ENCODE data around the gene RAB38. TPM values are rescaled to one million over a fixed set of nuclear protein-coding genes. Genes with fewer than 3 reads are reported as not detected.

RAB38 gene
- total RNA-seq, 2 experiments from 2014 or later = 2.2 to 4.7 TPM

DNA sequence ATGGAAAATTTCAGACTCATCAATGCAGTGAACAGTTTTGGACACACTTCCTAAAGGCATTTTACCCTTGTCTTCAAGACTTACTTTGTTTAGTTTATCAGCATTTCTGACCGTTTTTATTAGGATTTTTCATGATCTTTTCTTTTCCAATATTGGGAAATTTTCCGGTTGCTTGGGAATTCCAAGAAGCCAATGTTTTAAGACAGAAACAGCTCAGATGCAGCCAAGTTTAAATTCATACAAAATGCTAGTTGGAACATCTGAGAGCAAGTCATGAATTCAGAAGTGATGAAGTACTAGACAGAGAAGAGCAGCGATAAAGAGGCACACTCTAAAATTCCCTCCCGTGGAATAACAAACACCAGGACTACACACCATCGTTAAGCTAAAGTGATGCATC is 68.6 kb downstream of the RAB38 start:
- Mint-ChIP-seq H3K4me3 (no peak overlapping the region), H3K9me3 (ENCODE audit: low read depth) (peaks cover 7% of the 10 kb centered on the region), H3K36me3 (no peaks in the 10 kb centered on the region), H3K27me3 (peaks cover 23% of the 10 kb centered on the region), H3K4me1 (no peaks in the 10 kb centered on the region), H3K27ac (no peak overlapping the region)
- CTCF ChIA-PET = interaction anchor here (1.3 to 2.0 kb wide), 2 partner anchors 437 to 445 kb away, joined by 5 to 7 read pairs; no protein-coding TSS in a partner anchor
- ATAC-seq (no peak), DNase-seq (no peak)

DNA sequence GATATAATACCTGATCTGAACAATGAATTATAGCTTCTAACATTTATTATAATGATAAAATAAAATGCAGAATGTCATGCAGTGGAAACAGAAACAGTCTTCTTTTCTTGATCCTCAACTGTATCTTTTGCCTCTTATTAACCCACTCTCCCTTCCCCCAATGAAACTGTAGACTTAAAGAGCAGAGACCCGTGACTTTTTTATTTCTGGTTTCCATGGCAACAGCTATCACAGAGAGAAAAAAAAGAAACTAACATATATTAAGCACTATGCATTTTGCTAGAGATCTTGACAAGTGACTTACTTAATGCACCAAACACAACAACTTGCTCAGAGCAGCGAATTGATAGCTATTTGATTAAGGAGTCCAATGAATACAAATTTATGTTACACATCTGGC is 69.3 kb downstream of the RAB38 start:
- H3K27ac Mint-ChIP-seq = no peak overlapping the region
- H3K27me3 Mint-ChIP-seq = peaks cover 24% of the 10 kb centered on the region
- CTCF ChIA-PET = interaction anchor here (0.9 to 2.0 kb wide), 2 partner anchors 438 to 446 kb away, joined by 3 to 7 read pairs; no protein-coding TSS in a partner anchor
- no peak for DNase-seq
- ATAC-seq = no peak
- H3K36me3 Mint-ChIP-seq = no peaks in the 10 kb centered on the region
- no peaks in the 10 kb centered on the region for H3K4me1 Mint-ChIP-seq
- H3K9me3 Mint-ChIP-seq (ENCODE audit: low read depth) = peaks cover 7% of the 10 kb centered on the region
- H3K4me3 Mint-ChIP-seq = no peak overlapping the region

DNA sequence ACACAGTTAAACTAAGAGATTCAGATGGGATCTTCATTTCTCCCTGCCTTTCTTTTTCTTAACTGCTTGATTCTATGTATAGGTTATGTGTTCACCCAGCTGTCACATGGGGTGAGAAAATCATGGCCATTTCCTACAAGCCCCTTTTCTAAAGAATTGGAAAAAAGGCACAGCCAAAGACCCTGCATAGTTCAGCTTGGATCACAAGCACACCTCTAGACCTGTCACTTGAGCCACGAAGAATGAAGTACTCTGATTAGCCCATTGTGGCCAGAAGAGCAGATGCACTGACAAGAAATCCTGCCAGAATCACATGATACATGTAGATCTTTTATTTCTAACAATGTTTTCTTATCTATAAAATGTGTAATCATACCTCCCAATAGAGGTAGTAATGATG is 69.7 kb downstream of the RAB38 start:
- Mint-ChIP-seq H3K4me1 (no peaks in the 10 kb centered on the region), H3K36me3 (no peaks in the 10 kb centered on the region), H3K27ac (no peak overlapping the region), H3K4me3 (no peak overlapping the region), H3K9me3 (ENCODE audit: low read depth) (peaks cover 7% of the 10 kb centered on the region), H3K27me3 (peaks cover 26% of the 10 kb centered on the region)
- CTCF ChIA-PET = interaction anchor here (0.8 to 2.0 kb wide), 3 partner anchors 439 to 447 kb away, joined by 3 to 7 read pairs (median 3); no protein-coding TSS in a partner anchor
- DNase-seq (no peak), ATAC-seq (no peak)

DNA sequence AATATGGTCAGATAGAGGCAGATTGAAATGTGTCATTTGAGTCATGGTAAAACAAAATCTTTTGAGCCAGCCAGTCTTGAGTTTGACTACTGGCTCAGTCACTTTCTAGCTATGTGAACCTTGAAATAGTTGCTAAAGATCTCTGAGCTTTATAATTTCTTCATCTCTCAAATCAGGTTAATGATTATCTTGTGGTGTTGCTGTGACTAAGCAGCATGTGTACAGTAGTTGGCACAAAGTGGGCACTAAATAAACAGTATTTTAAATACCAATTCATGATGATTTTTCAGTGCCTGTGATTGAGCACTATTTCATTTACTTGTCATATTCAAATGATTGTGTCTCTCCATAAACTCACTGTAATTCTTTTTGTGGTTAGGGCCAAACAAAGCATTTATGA is 70.8 kb downstream of the RAB38 start:
- H3K27me3 Mint-ChIP-seq = peaks cover 30% of the 10 kb centered on the region
- H3K27ac Mint-ChIP-seq = no peak overlapping the region
- peaks cover 7% of the 10 kb centered on the region for H3K9me3 Mint-ChIP-seq (ENCODE audit: low read depth)
- H3K4me3 Mint-ChIP-seq = no peak overlapping the region
- no peak for ATAC-seq
- no peak for DNase-seq
- no peaks in the 10 kb centered on the region for H3K4me1 Mint-ChIP-seq
- CTCF ChIA-PET = interaction anchor here (1.0 to 1.7 kb wide), 4 partner anchors 9 to 447 kb away, joined by 3 to 5 read pairs (median 3); no protein-coding TSS in a partner anchor
- H3K36me3 Mint-ChIP-seq = no peaks in the 10 kb centered on the region

DNA sequence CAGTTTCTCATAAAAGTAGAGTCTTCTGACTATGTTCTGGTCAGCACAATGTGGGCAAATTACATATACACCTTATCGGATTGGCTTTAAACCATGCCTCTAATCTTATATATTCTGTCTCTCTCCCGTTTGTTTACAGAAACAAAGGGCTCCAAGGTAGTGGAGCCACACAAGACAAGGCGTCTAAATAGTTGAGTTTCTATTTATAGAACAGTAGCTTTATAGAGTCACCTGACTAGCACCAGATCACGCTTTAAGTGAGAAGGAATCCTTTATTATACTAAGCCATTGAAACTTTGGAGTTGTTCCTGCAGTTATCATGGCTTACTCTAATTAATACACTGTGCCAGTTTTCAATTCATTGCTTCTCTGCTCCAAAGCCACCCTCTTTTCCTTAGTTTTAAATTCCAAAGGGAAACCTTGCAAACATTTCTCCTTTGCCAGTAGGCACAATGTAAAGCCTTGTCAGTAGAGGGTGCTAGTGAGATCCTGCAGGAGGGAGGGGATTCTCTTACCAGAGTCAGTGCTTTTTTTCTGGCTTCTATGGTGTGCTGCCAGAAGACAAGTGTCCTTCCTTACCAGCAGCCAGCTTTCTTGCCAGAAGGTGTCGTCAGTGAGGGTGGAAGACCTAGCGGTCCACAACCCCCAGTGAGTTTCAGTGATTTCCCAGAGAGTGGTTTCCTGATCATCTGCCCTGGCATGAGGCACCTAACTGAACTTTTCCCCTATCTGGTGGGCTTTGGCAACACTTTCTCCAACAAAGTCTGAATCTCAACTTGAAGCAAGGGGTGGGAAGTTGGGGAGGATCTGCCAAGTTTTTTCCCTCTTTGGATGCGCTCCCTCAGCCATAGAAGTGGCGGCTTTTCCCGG is 71.7 kb downstream of the RAB38 start:
- ATAC-seq (peak; percentile 73), DNase-seq (peak; percentile 62)
- H3K4me3 Mint-ChIP-seq = no peak overlapping the region
- CTCF ChIA-PET = interaction anchor here (0.9 to 1.7 kb wide), 6 partner anchors 9 to 448 kb away, joined by 3 to 5 read pairs (median 3); no protein-coding TSS in a partner anchor
- no peaks in the 10 kb centered on the region for H3K4me1 Mint-ChIP-seq
- H3K36me3 Mint-ChIP-seq = no peaks in the 10 kb centered on the region
- H3K27ac Mint-ChIP-seq = no peak overlapping the region
- H3K27me3 Mint-ChIP-seq = peaks cover 31% of the 10 kb centered on the region
- peaks cover 4% of the 10 kb centered on the region for H3K9me3 Mint-ChIP-seq (ENCODE audit: low read depth)

DNA sequence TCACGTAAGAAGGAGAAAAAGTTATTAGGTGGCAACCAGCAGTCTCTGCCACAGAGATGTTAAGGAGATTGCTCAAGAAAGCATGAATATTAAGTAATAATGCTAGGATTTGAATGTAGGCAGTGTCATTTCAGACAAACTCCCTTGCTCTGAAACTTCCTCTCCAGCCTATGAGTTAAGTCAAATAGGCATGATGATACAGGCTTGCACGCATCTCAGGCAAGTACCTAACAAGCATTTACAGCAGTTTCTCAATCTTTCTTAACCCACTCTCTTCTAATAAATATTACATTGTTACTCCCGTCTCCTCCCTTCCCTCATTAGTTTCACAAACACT is 72.7 kb downstream of the RAB38 start:
- DNase-seq = no peak
- no peak overlapping the region for H3K27ac Mint-ChIP-seq
- peaks cover 2% of the 10 kb centered on the region for H3K9me3 Mint-ChIP-seq (ENCODE audit: low read depth)
- no peaks in the 10 kb centered on the region for H3K4me1 Mint-ChIP-seq
- H3K4me3 Mint-ChIP-seq = no peak overlapping the region
- H3K36me3 Mint-ChIP-seq = no peaks in the 10 kb centered on the region
- CTCF ChIA-PET = interaction anchor here (1.0 to 1.1 kb wide), 3 partner anchors 64 to 449 kb away, joined by 3 to 5 read pairs (median 3); no protein-coding TSS in a partner anchor
- ATAC-seq = no peak
- peaks cover 22% of the 10 kb centered on the region for H3K27me3 Mint-ChIP-seq

DNA sequence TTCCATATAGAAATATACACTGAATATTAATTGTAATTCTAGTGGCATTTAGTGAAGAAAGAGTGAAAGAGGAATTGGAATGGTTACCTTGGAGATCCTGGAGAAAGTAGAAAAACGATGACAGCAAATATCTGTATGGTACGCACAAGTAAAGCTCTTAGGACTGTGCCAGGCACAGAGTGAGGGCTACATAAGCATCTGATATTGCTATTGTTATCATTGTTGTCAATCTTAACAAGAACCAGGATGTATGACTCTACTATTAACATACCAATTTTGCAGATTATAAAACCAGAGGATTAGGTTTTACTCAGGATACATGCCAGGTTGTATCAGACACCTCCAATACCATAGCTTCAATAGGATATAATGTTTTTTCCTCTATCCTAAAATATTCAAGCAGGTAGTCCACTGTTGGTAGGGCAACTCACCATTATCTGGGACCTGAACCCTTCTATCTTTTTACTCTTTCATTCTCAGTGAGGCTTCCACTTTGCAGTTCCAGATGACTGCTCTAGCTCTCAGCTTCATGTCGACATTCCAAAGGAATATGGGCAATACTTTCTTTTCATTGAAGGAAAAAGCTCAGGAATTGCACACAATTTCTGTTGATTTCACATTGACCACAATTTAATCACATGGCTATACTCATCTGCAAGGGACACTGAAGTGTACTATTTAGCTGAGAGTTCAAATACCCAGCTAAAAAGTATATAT is 73.2 kb downstream of the RAB38 start:
- CTCF ChIA-PET = interaction anchor here (1.0 to 1.1 kb wide), 3 partner anchors 64 to 450 kb away, joined by 3 to 5 read pairs (median 3); no protein-coding TSS in a partner anchor
- peaks cover 20% of the 10 kb centered on the region for H3K27me3 Mint-ChIP-seq
- DNase-seq = no peak

DNA sequence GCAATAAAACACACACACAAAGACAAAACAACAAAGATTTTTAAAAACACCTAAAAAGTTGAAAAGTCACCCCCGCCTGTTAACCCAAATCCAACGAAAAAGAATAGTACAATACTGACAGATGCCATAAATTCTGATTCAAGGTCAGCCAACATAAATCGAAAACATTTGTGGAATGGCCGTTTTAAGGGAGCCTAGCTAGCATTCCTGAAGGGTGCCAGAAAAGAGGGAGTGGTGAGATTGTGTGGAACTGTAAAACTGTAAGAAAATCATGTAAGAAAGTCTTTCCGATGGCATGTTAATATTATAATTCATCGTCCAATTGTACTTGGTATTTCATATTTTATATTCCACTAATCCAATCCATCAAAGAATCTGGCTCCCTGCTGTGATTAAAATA is 75.1 kb downstream of the RAB38 start:
- ATAC-seq (no peak), DNase-seq (no peak)
- no peaks in the 10 kb centered on the region for H3K36me3 Mint-ChIP-seq
- H3K4me3 Mint-ChIP-seq = no peak overlapping the region
- no peaks in the 10 kb centered on the region for H3K9me3 Mint-ChIP-seq (ENCODE audit: low read depth)
- CTCF ChIA-PET = no interaction called here
- H3K4me1 Mint-ChIP-seq = no peaks in the 10 kb centered on the region
- no peak overlapping the region for H3K27ac Mint-ChIP-seq
- peaks cover 9% of the 10 kb centered on the region for H3K27me3 Mint-ChIP-seq

More for the DNA sequence above, 73.2 kb downstream of the RAB38 start:
- H3K9me3 Mint-ChIP-seq (ENCODE audit: low read depth) = no peaks in the 10 kb centered on the region
- ATAC-seq = no peak
- no peak overlapping the region for H3K27ac Mint-ChIP-seq
- H3K4me1 Mint-ChIP-seq = no peaks in the 10 kb centered on the region
- H3K36me3 Mint-ChIP-seq = no peaks in the 10 kb centered on the region
- H3K4me3 Mint-ChIP-seq = no peak overlapping the region

DNA sequence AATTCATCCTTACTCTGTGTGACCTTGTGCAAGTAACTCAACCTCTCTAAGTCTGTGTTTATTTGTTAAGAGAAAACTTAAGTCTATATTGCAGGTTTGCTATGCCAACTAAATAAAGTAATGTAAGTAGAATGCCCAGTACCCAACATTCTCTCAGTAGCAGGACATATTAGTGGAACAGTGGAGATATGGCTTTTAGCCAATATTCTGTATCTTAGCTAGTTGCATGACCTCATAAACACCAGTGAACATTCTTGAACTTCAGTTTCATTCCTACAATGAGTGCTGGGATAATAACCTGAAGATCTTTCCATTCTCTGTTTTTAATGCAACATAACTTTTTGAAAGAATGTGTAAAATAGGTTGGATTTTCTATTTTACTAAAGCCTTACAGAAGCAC is 77.0 kb downstream of the RAB38 start:
- no peaks in the 10 kb centered on the region for H3K36me3 Mint-ChIP-seq
- H3K9me3 Mint-ChIP-seq (ENCODE audit: low read depth) = no peaks in the 10 kb centered on the region
- no peak for ATAC-seq
- H3K4me1 Mint-ChIP-seq = no peaks in the 10 kb centered on the region
- no peak overlapping the region for H3K27ac Mint-ChIP-seq
- H3K27me3 Mint-ChIP-seq = peaks cover 9% of the 10 kb centered on the region
- DNase-seq = no peak
- CTCF ChIA-PET = interaction anchor here (1.2 kb wide), 1 partner anchor 415 kb away, joined by 3 read pairs; no protein-coding TSS in a partner anchor
- H3K4me3 Mint-ChIP-seq = no peak overlapping the region

DNA sequence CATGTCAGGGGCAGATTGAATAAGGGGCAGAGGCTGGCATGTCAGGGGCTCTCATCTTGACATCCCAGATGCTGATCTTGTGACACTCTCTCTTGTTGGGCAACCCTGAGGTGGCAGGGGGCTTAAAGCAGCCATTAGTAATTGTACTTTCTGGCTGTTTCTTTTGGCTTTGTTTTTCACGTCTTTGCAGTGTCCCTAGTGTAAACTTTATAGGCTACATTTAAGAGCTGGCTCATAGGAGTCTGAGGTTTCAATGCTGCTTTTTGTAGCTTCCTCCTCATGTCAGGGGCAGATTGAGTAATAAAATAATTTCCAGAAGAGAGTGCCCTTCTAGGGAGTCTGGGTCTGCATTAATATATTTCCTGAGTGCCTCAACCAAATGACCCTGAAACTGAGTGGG is 86.1 kb downstream of the RAB38 start:
- Mint-ChIP-seq H3K4me3 (no peak overlapping the region), H3K4me1 (no peaks in the 10 kb centered on the region), H3K27me3 (peaks cover 28% of the 10 kb centered on the region), H3K9me3 (ENCODE audit: low read depth) (no peaks in the 10 kb centered on the region), H3K27ac (no peak overlapping the region), H3K36me3 (no peaks in the 10 kb centered on the region)
- ATAC-seq (no peak), DNase-seq (no peak)
- CTCF ChIA-PET = no interaction called here

DNA sequence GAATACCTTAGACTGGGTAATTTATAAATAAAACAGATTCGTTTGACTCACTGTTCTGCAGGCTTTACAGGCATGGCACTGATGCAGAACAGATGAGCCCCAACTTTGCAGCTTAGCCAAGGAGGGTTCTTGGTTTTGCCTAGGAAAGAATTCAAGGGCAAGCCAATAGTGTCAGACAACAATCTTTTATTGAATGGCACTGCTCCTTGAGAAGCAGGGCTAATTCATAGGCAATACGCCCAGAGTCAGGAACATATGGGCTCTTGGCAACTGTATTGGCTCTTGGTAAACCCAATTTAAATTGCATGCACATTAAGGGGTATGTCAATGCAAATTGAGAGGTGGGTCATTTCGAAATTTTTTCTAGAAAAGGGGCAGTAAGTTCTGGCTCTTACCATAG is 87.9 kb downstream of the RAB38 start:
- Mint-ChIP-seq H3K9me3 (ENCODE audit: low read depth) (no peaks in the 10 kb centered on the region), H3K27ac (no peak overlapping the region), H3K27me3 (peaks cover 31% of the 10 kb centered on the region), H3K4me3 (no peak overlapping the region), H3K36me3 (no peaks in the 10 kb centered on the region), H3K4me1 (no peaks in the 10 kb centered on the region)
- CTCF ChIA-PET = no interaction called here
- DNase-seq (no peak), ATAC-seq (no peak)

DNA sequence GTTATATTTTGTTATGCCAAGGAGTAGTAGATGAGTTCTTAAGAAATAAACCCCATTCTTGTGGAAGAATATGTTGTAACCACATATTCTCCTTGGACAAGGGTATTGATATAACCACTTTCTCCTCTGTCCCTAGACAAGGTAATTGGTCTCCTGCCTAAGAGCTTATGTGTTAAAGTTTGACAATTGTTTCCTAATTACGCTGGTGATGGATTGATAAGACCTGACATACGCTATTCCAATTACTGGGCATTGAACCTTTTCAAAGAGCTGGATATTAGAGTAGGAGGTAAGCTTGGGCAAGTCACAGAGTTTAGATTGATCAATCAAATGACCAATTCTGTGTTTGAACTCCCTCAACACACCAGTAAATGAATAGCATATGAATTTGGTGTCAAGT is 88.9 kb downstream of the RAB38 start:
- H3K9me3 Mint-ChIP-seq (ENCODE audit: low read depth) = no peaks in the 10 kb centered on the region
- ATAC-seq (no peak), DNase-seq (no peak)
- H3K4me3 Mint-ChIP-seq = no peak overlapping the region
- peaks cover 29% of the 10 kb centered on the region for H3K27me3 Mint-ChIP-seq
- CTCF ChIA-PET = no interaction called here
- no peaks in the 10 kb centered on the region for H3K36me3 Mint-ChIP-seq
- no peak overlapping the region for H3K27ac Mint-ChIP-seq
- no peaks in the 10 kb centered on the region for H3K4me1 Mint-ChIP-seq

DNA sequence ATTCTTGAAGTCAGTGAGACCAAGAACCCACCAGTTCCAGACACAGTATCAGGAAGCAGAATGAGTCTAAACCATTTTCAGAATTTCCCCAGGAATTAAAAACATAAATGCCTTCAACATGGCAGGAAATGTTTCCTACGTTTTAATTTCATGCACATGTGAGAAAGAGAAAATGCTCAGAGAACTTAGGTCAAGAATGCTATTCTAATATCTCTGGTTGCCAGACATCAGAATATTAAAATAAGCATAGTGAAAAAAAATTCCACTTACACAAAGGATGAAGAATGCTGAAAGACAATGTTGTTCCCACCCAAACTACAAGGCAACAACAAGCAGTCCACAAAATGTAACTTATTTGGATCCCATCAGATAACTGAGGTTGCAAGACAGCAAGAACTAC is 104.8 kb downstream of the RAB38 start:
- Mint-ChIP-seq H3K36me3 (no peaks in the 10 kb centered on the region), H3K4me3 (no peak overlapping the region), H3K27me3 (peaks cover 2% of the 10 kb centered on the region), H3K9me3 (ENCODE audit: low read depth) (no peaks in the 10 kb centered on the region), H3K4me1 (no peaks in the 10 kb centered on the region), H3K27ac (no peak overlapping the region)
- ATAC-seq = no peak
- CTCF ChIA-PET = no interaction called here
- DNase-seq = no peak

All from activated CD8-positive, alpha-beta memory T cell treated with anti-CD3 and anti-CD28 coated beads, Interleukin-2, amount 10 ng/mL, durations not matched to agents 7 days and 5 days (primary cell).